HG03064 (cell line): ENCODE data around the gene SLCO2A1.
"Not testable (repeated sequence)": the region's sequence is repeated elsewhere in the genome, so short reads cannot be mapped to it uniquely, and the experiment has no call there.

Experiments
- ATAC-seq: cut with Tn5 transposase; IDR thresholded peaks from one replicate; pipeline ENCODE4 v1.9.1; 2021; ENCODE audit warnings: low read depth; ENCODE audit not compliant: unreplicated experiment

The SLCO2A1 gene

DNA sequence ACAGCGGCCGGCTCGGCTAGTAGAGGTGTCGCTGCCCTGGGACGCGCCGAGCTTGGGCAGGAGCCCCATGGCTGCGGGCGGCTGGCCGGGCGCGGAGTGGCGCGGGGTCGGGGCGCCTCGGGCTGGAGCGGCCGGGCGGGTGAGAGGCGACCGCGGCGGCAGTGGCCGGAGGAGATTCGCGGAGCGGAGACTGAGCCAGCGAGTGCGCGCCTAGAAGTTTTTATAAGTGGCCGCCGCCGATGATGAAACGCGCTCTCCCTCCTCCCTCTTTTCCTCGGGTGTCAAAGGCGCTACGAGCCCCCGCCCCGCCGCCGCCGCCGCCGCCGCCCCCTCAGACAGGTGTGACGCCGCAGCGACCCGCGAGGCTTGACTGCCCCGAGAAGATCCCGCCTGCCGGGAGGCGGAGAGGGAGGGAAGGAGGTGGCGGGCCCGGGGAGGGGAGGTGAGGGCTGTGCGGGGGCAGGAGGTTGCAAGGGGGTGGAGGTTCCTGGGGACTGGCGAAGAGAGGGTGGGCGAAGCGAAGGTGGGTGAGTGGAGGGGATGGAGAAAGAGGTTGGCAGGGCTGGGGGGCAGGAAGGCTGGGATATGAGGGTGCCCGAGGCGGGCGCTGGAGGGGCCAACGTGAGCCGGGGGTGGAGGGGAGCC lies at the start of gene SLCO2A1:
Gene SLCO2A1 (minus strand): TSS at position 192 of the 645 bp plus-strand sequence. CDS start 123 bp downstream, at position 69.
- ATAC-seq, result no peak

DNA sequence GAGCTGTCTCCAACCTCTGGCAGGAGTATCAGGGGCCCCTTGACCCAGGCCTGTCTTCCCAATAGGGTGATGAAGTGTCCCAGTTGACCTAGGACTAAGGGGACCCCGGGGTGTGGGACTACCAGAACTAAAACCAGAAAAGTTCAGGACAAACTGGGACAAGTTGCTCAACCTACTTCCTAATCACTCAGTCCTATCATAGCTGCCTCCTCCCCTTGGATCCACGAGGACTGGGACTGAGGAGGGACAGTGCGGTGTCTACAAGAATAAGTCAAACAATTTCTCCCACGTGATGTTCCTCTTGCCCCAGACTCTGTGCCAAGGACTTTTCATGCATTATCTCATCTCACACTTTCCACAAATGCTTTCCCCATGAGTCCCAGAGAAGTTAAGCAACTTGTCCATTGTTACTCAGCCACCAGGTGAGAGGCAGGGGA lies 49.4 kb upstream of the SLCO2A1 start:
- ATAC-seq, result no peak

DNA sequence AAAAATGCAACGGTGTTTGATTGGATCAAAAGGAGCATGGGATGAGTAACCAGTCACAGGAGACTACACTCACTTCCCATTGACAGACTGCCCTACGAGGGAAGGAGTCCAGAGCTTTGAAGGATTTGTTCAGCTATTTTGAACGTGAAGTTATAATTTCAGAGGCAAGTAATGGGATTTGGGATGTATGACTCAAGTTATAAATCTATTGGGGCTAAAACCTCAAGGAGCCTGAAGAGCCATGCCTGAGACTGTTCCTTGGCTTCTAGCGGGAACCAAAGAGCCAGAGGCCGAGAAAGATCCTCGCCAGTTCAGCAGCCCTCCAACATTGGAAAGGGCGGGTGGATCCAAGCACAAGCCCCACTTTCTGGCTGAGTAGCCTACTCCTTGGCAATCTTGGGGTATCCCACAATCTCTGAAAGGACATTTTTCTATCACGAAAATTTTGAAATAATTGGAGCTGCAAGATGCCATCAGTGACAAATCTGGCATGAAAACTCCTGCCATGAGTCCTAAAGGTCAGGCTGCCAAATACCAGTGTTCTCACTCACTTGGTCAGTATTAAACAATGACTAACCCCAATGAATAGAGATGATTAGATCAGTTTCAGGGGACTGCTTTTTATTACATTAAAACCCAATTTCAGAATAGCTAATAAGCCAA lies 48.6 kb upstream of the SLCO2A1 start:
- no peak for ATAC-seq

DNA sequence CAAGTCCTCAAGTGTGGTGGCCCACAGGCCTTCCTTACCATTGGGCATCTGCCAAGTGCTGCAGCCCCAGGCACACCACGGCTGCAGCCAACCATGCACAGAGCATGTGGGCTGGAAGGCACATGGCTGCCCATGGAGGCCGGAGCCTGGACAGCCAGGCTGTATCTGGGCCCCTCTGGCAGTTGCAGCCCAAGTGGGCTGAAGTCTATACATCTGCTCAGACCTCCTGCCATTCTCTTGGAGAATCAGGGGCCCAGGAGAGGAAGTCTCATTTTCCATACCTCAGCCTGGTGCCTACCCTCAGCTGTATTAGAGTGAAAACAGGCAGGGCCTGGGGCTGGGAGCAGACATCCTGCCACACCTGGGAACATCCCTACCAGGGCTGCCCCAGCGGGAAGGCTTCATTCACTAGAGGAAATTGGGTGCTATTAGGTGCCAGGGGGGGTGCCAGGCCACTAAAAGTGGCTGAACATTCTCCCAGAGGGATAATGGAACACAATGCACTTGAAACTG lies 48.0 kb upstream of the SLCO2A1 start:
- ATAC-seq, result no peak

DNA sequence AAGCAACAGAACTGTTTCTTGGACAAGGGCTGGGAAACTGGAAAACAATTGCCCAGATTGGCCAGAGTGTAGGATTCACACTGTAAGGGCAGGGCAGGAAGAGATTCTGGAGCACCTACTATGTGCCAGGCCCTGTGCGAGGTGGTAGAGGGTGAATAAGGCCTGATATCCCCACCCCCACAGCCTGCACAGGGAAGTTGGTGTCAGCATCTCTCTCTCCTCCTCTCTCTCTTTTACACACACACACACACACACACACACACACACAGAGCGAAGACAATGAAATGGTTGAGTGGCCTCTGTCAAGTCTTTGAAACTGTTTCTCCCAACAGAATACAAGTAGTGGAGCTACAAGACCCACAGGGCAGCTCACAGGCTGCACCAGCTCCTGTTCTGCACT lies 47.1 kb upstream of the SLCO2A1 start:
- ATAC-seq, result no peak

DNA sequence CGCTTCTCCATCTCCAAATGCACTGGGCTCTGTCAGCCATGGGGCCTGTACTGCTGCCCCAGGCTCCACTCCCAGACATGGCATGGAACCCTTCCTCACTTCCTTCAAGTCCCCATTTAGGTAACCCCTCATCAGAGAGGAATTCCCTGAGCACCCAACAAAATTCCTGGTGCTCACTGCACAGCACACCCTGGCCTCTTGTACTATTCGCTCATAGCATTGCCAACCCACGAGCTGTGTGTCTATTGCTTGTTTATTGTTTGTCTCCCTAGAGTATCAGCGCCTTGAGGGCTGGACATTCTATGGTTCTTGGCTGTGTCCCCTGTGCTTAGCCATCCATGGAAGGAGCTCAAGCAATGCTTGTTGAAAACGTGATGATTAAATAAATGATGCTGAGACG lies 46.1 kb upstream of the SLCO2A1 start:
- ATAC-seq, result no peak

DNA sequence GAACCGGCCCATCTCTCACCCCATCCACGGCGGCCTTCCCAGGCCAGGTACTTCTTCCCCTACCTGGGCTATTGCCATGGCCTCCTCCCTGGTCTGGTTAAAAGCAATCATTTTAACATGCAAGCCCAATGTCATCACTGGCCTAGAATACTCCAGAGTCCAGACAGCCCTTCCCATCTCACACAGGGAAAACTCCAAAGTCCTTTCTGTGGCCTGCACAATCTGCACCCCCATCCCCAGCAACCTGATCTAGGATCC lies 45.8 kb upstream of the SLCO2A1 start:
- ATAC-seq, result no peak

DNA sequence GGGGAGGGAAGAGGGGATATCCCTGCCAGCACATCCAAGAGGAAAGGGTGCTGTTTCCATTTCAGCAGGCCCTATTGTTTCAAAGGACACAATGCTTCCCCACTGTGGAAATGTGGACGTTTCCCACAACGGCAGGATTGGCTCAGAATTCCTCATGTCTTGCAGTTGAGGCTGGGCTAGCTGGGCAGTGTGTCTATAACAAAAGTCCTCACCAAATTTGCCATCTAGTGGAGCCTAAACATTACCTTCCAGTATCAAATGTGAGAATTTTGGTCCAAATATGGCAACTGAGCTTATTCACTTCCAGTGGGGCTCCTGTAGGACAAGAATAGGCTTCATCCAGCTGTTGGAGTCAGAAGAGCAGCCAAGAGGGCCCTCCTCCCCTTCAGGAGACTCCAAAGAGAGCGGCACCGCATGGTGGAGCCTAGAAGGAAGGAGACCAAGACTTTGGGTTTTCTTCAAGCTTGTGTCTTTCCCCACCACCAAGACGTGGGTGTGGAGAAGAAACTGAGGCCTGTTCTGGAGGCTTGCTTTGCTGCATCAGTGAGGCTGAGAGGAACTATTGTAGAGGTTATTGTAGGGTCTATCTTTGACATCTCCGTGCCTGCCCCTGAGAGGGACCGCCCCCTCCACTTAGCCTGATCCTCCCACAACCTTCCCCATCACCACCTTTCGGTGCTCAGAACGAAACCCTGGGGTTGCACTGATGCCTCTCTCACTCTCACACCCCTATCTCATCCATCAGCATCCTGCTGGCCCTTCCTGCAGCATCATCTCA lies 45.3 kb upstream of the SLCO2A1 start:
- ATAC-seq, result no peak

DNA sequence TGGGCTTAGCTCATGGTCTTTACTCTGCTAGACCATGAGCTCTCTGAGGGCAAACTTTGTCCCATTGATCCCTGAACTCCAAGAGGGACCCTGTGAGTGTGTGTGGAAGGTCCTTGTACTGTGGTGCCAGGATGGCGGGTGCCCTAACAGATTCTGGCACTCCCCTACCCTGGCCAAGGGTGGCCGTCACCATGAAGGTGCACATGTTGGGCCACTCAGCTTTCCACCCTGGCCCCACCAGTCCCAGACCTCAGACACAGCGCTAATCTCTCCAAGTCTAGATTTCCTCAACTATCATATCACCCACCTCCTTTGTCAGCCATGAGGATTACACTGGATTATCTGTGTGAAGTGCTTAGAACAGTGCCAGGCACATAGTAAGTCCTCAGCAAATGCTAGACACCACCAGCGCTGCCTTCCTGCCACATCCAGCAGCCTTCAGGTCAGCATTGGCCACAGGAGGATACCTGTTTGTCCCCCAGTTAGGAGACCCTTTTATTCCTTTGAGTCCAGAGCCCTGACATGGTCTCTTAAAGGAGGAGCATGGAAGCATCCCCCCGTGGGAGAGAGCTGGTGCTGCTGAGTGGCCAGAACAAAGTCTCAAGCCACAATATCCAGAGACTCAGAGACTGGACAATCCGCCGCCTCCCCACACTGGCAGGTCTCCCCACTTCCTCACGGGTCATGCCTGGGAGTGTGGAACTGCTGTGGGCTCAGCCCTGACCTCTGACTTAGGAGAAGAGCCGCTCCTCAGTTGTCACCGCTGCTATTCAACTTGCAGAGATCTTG lies 44.5 kb upstream of the SLCO2A1 start:
- no peak for ATAC-seq

DNA sequence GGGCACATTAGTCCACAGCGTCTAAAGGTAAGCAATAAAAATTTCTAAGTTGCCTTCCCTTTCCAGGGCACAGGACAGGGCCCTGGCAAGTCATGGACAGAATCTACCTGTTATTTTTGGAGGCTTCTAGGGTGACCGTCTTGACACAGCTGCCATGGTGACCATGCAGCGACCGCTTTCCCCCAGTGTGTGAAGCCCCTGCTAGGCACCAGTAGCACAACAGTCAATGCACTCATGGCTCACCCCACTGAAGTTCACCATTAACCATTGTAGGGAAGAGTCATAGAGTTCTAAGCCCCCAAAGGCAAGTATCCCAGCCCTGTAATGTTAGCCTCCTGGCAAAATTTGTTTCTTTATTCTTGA lies 43.8 kb upstream of the SLCO2A1 start:
- no peak for ATAC-seq

DNA sequence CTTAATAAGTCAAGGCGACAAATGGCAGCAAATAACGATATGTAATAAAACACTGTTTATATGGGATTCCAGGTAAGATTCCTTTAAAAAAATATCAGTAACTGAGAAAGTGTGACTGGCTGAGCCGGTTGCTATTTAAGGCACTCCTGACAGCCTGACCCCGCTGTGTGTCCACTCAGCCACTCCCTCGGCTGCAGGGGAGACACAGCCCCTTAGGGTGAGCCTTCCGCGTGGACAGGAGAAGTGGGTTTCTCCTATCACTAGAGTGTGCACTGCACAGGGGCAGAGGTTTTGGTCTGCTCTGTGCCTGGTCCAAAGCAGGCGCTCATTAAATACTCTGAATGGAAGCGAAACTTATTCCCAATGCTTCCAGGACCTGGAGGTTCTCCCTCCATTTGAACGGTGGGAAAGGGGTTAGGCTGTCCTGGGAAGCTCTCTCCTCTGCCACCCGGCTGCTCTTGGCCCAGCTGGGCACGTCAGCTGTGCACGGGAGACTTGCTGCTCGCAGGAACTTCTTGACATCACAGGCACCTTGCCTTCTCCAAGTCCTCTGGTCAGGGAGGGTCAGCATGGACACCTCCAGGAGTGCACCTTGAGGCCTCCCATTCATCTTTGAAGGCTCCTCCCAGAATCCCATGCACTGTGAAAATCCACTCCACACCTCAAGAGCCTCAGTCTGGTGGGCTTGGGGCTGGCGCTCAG lies 43.3 kb upstream of the SLCO2A1 start:
- no peak for ATAC-seq

DNA sequence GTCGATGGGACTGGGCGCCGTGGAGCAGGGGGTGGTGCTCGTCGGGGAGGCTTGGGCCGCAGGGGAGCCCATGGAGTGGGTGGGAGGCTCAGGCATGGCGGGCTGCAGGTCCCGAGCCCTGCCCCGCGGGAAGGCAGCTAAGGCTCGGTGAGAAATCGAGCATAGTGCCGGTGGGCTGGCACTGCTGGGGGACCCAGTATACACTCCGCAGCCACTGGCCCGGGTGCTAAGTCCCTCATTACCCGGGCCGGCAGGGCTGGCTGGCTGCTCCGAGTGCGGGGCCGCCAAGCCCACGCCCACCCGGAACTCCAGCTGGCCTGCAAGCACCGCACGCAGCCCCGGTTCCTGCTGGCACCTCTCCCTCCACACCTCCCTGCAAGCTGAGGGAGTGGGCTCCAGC lies 40.6 kb upstream of the SLCO2A1 start:
- ATAC-seq, result not testable (repeated sequence)

DNA sequence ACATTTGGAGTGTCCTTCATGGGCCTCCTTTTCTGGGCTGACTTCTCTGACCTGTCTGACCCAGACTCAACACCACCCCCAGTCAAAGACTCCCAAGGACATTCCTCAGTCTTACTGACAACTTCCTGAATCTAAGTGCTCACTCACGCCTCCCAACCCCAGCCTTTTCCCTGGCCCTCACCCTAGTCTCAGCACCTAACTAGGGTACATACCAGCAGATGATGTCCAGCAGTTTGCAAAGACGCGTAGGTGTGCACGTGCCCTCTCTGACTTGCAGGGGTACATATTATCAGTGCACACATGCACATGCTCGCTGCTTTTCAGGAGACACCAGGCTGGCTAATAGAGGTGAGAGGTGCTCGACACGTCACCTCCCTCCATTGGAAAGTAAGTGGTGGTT lies 38.7 kb upstream of the SLCO2A1 start:
- no peak for ATAC-seq

DNA sequence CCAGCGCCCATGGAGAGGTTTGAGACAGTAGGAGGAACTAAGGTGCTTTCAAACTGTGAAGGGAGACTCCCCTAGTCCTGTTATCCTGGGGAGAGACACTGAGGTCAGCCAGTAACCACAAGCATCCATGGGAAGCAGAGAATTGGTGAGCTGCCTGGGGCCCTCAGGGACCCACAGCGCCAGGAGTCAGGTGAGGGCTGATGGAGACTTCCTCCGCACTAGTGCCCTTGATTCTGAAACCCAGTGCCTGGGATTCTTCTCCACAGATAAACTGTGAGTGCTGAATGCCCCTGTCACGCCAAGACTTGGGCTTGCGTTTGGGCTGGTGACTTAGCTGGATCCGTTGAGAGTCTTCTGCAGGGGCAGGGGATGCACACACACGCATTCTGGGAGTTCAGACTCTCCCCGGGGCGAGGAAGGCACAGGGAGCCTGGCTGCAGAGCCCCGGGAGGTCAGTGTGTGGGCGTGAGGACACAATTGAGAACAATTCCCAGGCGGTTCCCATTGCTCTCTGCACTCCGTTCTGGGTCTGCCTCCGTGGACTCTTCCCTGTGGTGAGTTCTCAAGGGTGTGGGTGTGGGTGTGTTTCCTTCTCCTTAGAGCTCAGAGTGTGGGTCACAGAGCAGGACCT lies 37.9 kb upstream of the SLCO2A1 start:
- no peak for ATAC-seq

DNA sequence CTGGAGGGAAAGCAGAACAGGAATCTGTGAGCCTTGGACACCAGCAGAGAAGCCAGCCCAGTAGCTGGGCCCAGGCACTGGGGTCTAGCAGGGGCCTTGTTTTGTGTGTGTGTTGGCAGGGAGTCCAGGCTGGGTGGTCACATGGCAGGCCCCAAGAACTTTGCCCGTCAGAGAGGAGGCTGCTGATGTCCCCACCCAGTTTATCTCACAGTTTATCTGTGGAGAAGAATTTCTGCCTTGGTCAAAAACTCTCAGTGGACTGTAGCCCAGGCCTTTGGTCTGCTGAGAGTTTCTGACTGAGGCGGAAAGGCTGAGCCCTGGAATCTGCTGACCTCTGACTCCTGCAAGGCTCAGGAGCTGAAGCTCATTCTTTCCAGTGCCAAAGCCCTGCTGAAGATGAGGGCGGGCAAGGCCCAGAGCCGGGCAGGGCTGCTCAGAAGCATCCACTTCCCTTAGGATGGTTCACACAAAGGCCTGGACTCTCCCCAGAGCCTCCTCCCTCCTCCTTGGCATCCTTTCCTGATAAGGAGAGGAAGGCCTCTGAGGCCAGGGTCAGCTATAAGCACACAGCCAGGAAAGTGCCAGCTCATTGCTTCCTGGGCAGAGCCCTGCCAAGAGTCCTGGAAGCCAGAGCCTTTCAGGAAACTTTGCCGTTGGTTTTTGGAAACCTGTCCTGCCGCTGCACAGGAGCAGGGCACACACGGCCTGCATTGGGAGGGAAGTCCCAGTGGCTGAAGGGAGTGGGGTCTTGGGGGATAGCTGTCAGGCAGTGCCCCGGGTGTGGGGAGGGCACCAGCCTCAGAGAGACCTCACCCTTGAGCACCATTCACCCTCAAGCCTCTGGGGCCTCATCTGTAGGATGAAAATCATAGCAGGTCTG lies 37.2 kb upstream of the SLCO2A1 start:
- ATAC-seq, result no peak

DNA sequence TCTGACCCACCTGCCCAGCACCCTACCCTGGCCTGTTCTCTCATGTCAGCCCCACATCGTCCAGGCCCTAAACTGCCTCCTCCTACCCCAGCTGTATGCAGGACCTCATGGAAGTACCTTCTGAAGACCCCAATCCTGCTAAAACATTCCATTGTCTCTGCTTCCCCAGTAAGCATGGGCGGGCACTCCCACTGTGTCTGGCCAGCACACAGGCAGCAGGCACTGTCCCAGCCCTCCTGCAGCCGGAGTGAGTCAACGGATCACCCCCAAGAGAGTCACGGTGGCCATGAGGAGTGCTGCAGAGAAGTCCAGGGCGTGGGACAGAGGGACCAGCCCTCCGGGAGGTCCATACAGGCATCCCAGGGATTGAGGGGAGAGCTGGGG lies 36.4 kb upstream of the SLCO2A1 start:
- no peak for ATAC-seq

DNA sequence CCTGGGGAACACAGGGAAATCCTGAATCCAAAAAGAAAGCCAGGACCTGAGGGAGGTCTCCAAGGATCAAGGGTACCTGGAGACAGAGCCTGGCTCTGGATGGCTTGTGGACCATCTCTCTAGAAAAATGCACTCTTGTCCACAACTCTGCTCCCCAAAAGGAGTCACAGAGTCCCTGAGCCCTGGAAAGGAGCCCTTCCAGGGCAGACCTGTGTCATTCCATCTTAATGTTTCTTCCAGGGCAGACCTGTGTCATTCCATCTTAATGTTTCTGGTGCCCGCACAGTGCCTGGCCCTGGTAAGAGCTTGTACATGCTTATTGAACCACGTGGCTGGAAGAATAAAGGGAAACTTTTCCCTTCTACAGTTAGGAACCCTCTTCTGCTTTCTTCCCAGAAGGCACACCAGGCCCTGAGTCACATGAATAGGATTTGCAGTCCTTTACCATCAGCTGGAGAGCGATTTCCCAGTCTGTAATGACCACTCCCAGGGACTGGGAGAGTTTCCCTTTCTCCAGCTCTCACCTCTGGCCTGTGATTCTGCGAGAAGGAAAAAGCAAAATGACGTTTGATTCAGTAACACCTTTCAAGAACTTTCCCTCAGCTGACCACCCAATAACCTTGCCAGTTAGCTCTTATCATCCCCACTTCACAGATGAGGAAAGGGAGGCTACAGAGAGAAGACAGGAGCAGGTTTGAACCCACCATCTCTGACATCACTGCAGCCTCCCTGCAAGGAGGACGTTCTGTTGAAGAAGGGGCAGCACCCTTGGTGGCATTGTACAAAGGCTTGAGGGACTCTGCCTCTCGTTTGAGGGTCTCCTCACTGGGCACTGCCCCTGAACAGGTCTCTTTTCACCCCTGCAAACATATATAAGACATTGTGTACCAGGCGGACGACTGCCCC lies 35.8 kb upstream of the SLCO2A1 start:
- no peak for ATAC-seq

DNA sequence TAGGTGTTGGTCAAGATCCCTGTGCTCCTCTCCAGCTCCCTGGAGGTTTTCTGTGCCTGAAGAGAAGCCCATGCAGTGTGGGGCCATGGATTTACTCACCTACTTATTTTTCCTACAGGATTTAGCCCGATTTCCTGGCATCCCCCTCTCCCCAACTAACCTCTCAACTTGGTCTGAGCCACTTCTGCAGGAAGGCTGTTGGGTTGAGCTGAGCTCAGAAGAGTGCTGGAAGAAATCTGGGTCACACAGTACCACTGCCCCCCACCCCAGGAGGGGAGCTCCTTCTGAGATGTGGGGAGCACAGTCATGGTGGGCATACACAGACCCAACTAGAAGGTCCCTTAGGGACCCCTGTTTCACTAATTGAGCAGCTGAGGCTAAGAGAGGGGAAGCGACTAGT lies 34.4 kb upstream of the SLCO2A1 start:
- no peak for ATAC-seq
